HL-60 (cell line): ENCODE results near the gene EXOSC2.
"Not testable (repeated sequence)": the region's sequence is repeated elsewhere in the genome, so short reads cannot be mapped to it uniquely, and the experiment has no call there.

Experiments used
- DNase-seq, 2 experiments: peaks; one replicate each; pipeline ENCODE4 v3.0.0-alpha.2; 2010 to 2020; ENCODE audit warnings: low read depth in 1 of 2, low spot score in 1 of 2
- H3K27ac ChIP-seq: fragments of 250-450 bp; sonication (Bioruptor Pico); replicated peaks from 2 replicates; pipeline ENCODE4 v1.5.1; 2020; ENCODE audit warnings: mild to moderate bottlenecking, moderate library complexity
- H3K27me3 ChIP-seq: fragments of 250-450 bp; sonication (Bioruptor Pico); 2 replicates; pipeline ENCODE4 v1.5.1; 2021; ENCODE audit warnings: mild to moderate bottlenecking, moderate library complexity; ENCODE audit not compliant: insufficient read depth, poor library complexity, severe bottlenecking
- H3K4me3 ChIP-seq: replicated peaks from 2 replicates; pipeline ENCODE4 v1.5.1; 2011; ENCODE audit warnings: mild to moderate bottlenecking, control low read depth, low read length; ENCODE audit not compliant: insufficient read depth
- GABPA ChIP-seq: IDR thresholded peaks from 2 replicates; pipeline ENCODE4 v1.6.1; 2012; ENCODE audit warnings: low read depth
- POLR2AphosphoS5 ChIP-seq: IDR thresholded peaks from 2 replicates; pipeline ENCODE4 v1.6.1; 2012; ENCODE audit warnings: low read depth
- SPI1 ChIP-seq: IDR thresholded peaks from 2 replicates; pipeline ENCODE4 v1.6.1; 2012; ENCODE audit warnings: low read depth, mild to moderate bottlenecking, borderline replicate concordance
- TF ChIP-seq, protein P1 (sequence below): IDR thresholded peaks from one replicate; pipeline ENCODE4 v1.5.1; 2011; ENCODE audit warnings: low read length, control low read depth, inconsistent platforms; ENCODE audit not compliant: insufficient read depth
- TF ChIP-seq, protein P2 (sequence below): IDR thresholded peaks from 2 replicates; pipeline ENCODE4 v1.6.1; 2012; ENCODE audit warnings: low read depth; ENCODE audit not compliant: insufficient replicate concordance

The EXOSC2 gene

DNA sequence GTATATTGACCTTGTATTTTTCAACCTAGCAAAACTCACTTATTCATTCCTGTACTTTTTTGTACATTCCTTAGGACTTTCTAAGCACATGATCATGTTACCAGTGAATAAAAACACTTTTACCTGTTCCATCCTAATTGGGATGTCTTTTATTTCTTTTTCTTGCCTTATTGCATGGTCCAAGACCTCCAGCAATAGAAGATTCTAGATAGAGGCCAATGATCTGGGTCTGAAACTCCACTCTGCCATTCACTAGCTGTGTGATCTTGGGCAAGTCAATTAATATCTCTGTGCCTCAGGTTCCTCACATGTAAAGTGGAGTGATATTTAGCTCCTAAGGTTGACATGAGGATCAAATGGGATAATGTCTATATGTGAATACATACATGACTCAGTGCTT, 8.5 kb upstream of the EXOSC2 start:
- TF ChIP-seq, protein P1, sequence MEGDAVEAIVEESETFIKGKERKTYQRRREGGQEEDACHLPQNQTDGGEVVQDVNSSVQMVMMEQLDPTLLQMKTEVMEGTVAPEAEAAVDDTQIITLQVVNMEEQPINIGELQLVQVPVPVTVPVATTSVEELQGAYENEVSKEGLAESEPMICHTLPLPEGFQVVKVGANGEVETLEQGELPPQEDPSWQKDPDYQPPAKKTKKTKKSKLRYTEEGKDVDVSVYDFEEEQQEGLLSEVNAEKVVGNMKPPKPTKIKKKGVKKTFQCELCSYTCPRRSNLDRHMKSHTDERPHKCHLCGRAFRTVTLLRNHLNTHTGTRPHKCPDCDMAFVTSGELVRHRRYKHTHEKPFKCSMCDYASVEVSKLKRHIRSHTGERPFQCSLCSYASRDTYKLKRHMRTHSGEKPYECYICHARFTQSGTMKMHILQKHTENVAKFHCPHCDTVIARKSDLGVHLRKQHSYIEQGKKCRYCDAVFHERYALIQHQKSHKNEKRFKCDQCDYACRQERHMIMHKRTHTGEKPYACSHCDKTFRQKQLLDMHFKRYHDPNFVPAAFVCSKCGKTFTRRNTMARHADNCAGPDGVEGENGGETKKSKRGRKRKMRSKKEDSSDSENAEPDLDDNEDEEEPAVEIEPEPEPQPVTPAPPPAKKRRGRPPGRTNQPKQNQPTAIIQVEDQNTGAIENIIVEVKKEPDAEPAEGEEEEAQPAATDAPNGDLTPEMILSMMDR: no peak
- TF ChIP-seq SPI1: no peak
- TF ChIP-seq, protein P2, sequence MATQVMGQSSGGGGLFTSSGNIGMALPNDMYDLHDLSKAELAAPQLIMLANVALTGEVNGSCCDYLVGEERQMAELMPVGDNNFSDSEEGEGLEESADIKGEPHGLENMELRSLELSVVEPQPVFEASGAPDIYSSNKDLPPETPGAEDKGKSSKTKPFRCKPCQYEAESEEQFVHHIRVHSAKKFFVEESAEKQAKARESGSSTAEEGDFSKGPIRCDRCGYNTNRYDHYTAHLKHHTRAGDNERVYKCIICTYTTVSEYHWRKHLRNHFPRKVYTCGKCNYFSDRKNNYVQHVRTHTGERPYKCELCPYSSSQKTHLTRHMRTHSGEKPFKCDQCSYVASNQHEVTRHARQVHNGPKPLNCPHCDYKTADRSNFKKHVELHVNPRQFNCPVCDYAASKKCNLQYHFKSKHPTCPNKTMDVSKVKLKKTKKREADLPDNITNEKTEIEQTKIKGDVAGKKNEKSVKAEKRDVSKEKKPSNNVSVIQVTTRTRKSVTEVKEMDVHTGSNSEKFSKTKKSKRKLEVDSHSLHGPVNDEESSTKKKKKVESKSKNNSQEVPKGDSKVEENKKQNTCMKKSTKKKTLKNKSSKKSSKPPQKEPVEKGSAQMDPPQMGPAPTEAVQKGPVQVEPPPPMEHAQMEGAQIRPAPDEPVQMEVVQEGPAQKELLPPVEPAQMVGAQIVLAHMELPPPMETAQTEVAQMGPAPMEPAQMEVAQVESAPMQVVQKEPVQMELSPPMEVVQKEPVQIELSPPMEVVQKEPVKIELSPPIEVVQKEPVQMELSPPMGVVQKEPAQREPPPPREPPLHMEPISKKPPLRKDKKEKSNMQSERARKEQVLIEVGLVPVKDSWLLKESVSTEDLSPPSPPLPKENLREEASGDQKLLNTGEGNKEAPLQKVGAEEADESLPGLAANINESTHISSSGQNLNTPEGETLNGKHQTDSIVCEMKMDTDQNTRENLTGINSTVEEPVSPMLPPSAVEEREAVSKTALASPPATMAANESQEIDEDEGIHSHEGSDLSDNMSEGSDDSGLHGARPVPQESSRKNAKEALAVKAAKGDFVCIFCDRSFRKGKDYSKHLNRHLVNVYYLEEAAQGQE: no peak
- no peak for TF ChIP-seq POLR2AphosphoS5
- no peak for TF ChIP-seq GABPA
- Histone ChIP-seq H3K4me3 (no peak overlapping the region), H3K27ac (no peak overlapping the region), H3K27me3 (peaks cover 4% of the 10 kb centered on the region)
- no peak for DNase-seq

DNA sequence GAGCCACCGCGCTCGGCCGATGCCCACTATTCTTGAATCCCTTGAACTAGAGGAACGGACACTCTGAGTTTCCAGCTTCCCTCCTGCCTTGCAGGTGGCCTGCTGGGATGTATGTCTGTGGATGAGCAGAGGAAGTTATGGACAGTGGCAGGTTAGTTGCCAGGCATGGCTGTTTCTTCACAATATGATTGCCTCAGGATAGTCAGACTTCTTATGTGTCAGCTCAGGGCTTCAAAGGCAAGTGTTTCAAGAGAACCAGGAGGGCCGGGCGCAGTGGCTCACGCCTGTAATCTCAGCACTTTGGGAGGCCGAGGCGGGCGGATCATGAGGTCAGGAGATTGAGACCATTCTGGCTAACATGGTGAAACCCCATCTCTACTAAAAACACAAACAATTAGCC, 7.6 kb upstream of the EXOSC2 start:
- DNase-seq, H3K27ac ChIP-seq, H3K27me3 ChIP-seq, H3K4me3 ChIP-seq: not testable (repeated sequence)

DNA sequence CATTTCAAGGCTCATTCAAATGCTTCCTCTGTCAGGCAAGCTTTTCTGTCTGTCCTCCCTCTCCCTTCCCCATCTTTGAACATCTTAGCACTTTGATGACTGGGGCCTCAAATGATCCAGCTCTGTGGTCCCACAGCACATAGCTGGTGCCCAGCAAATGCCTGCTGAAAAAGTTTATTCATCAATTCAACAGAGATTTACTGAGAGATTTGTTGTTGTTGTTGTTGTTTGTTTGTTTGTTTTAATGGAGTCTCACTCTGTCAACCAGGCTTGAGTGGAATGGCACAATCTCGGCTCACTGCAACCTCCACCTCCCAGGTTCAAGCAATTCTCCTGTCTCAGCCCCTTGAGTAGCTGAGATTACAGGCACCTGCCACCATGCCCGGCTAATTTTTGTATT, 6.0 kb upstream of the EXOSC2 start:
- no peaks in the 10 kb centered on the region for H3K27me3 ChIP-seq
- no peak overlapping the region for H3K27ac ChIP-seq
- H3K4me3 ChIP-seq: no peak overlapping the region
- DNase-seq: no peak
- TF ChIP-seq SPI1 (no peak), POLR2AphosphoS5 (no peak), GABPA (no peak)
- TF ChIP-seq, protein P1: no peak
- TF ChIP-seq, protein P2: no peak

DNA sequence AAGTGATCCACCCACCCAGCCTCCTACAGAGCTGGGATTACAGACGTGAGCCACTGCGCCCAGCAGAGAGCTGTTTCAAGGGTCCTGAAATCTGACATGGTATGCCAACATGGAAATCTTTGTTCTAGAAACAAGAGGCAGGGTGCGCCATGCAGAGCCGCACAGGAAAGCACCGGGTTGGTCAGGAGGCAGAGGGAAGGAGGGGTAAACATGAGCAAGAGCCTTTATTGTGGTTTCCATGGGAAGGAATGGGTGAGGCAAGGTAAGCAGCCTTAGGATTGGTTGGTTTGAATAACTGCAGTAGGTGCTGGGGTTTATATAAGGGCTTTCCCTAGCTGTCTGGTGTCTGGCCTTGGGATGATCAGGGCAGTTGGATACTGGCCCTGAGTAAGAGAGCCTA, 5.5 kb upstream of the EXOSC2 start:
- no peak for TF ChIP-seq GABPA
- TF ChIP-seq, protein P2: no peak
- TF ChIP-seq, protein P1: no peak
- DNase-seq: no peak
- no peaks in the 10 kb centered on the region for H3K27me3 ChIP-seq
- no peak overlapping the region for H3K4me3 ChIP-seq
- H3K27ac ChIP-seq: no peak overlapping the region
